ENCODE results near the gene GNB1. TPM values are rescaled to one million over a fixed set of nuclear protein-coding genes. Genes with fewer than 3 reads are reported as not detected.

The GNB1 gene
- total RNA-seq, 2 experiments from 2014 or later = 396 to 403 TPM

- Mint-ChIP-seq H3K9me3 (no peaks in the 10 kb centered on the region), H3K27me3 (no peaks in the 10 kb centered on the region), H3K4me1 (ENCODE audit: low read depth) (no peaks in the 10 kb centered on the region), H3K4me3 (no peak overlapping the region), H3K36me3 (peaks cover 22% of the 10 kb centered on the region), H3K27ac (no peak overlapping the region)
- no peak for DNase-seq
- intact Hi-C loops (cut with micrococcal nuclease) = no loop called here
- ChIA-PET CTCF (no interaction called here), POLR2A (no interaction called here)
Observed at GRCh38 chr1:1763657-1764621, 126.9 kb downstream of the GNB1 start.

GRCh38 chr1:1761504-1762376 lies 129.1 kb downstream of the GNB1 start:
- no peaks in the 10 kb centered on the region for H3K4me1 Mint-ChIP-seq (ENCODE audit: low read depth)
- ChIA-PET CTCF (no interaction called here), POLR2A (no interaction called here)
- no peaks in the 10 kb centered on the region for H3K9me3 Mint-ChIP-seq
- no peak overlapping the region for H3K27ac Mint-ChIP-seq
- no peaks in the 10 kb centered on the region for H3K27me3 Mint-ChIP-seq
- no peak for DNase-seq
- H3K36me3 Mint-ChIP-seq = peaks cover 22% of the 10 kb centered on the region
- no peak overlapping the region for H3K4me3 Mint-ChIP-seq
- intact Hi-C loops (cut with micrococcal nuclease) = no loop called here

GRCh38 chr1:1760715-1761114 lies 130.2 kb downstream of the GNB1 start:
- H3K4me3 Mint-ChIP-seq = no peak overlapping the region
- no peak for DNase-seq
- H3K36me3 Mint-ChIP-seq = peaks cover 25% of the 10 kb centered on the region
- ChIA-PET CTCF (no interaction called here), POLR2A (no interaction called here)
- H3K4me1 Mint-ChIP-seq (ENCODE audit: low read depth) = no peaks in the 10 kb centered on the region
- intact Hi-C loops (cut with micrococcal nuclease) = no loop called here
- no peaks in the 10 kb centered on the region for H3K27me3 Mint-ChIP-seq
- no peaks in the 10 kb centered on the region for H3K9me3 Mint-ChIP-seq
- H3K27ac Mint-ChIP-seq = no peak overlapping the region

GRCh38 chr1:1760345-1760650 lies 130.6 kb downstream of the GNB1 start:
- no peaks in the 10 kb centered on the region for H3K9me3 Mint-ChIP-seq
- CTCF ChIA-PET = no interaction called here
- intact Hi-C loops (cut with micrococcal nuclease) = no loop called here
- H3K27me3 Mint-ChIP-seq = no peaks in the 10 kb centered on the region
- H3K27ac Mint-ChIP-seq = no peak overlapping the region
- DNase-seq = no peak
- POLR2A ChIA-PET = no interaction called here
- H3K4me1 Mint-ChIP-seq (ENCODE audit: low read depth) = no peaks in the 10 kb centered on the region
- peaks cover 26% of the 10 kb centered on the region for H3K36me3 Mint-ChIP-seq
- H3K4me3 Mint-ChIP-seq = no peak overlapping the region

- no peak for DNase-seq
- H3K27me3 Mint-ChIP-seq = no peaks in the 10 kb centered on the region
- ChIA-PET POLR2A (no interaction called here), CTCF (no interaction called here)
- H3K27ac Mint-ChIP-seq = no peak overlapping the region
- intact Hi-C loops (cut with micrococcal nuclease) = no loop called here
- H3K4me3 Mint-ChIP-seq = no peak overlapping the region
- H3K36me3 Mint-ChIP-seq = peaks cover 32% of the 10 kb centered on the region
- H3K9me3 Mint-ChIP-seq = no peaks in the 10 kb centered on the region
- no peaks in the 10 kb centered on the region for H3K4me1 Mint-ChIP-seq (ENCODE audit: low read depth)
Observed at GRCh38 chr1:1759456-1760344, 131.2 kb downstream of the GNB1 start.

GRCh38 chr1:1758692-1759455 lies 132.0 kb downstream of the GNB1 start:
- Mint-ChIP-seq H3K27me3 (no peaks in the 10 kb centered on the region), H3K36me3 (peaks cover 29% of the 10 kb centered on the region), H3K4me3 (no peak overlapping the region), H3K4me1 (ENCODE audit: low read depth) (no peaks in the 10 kb centered on the region), H3K27ac (no peak overlapping the region), H3K9me3 (no peaks in the 10 kb centered on the region)
- no peak for DNase-seq
- intact Hi-C loops (cut with micrococcal nuclease) = no loop called here
- ChIA-PET CTCF (no interaction called here), POLR2A (no interaction called here)

- CTCF ChIA-PET = no interaction called here
- H3K4me1 Mint-ChIP-seq (ENCODE audit: low read depth) = no peaks in the 10 kb centered on the region
- no peak overlapping the region for H3K27ac Mint-ChIP-seq
- DNase-seq = no peak
- no peaks in the 10 kb centered on the region for H3K27me3 Mint-ChIP-seq
- POLR2A ChIA-PET = no interaction called here
- peaks cover 30% of the 10 kb centered on the region for H3K36me3 Mint-ChIP-seq
- intact Hi-C loops (cut with micrococcal nuclease) = no loop called here
- no peak overlapping the region for H3K4me3 Mint-ChIP-seq
- no peaks in the 10 kb centered on the region for H3K9me3 Mint-ChIP-seq
Observed at GRCh38 chr1:1758059-1758621, 132.7 kb downstream of the GNB1 start.

- Mint-ChIP-seq H3K9me3 (no peaks in the 10 kb centered on the region), H3K36me3 (peaks cover 30% of the 10 kb centered on the region), H3K4me1 (ENCODE audit: low read depth) (no peaks in the 10 kb centered on the region), H3K27me3 (no peaks in the 10 kb centered on the region), H3K4me3 (no peak overlapping the region), H3K27ac (no peak overlapping the region)
- ChIA-PET CTCF (no interaction called here), POLR2A (no interaction called here)
- intact Hi-C loops (cut with micrococcal nuclease) = no loop called here
- DNase-seq = no peak
Observed at GRCh38 chr1:1757422-1758058, 133.3 kb downstream of the GNB1 start.

- Mint-ChIP-seq H3K9me3 (no peaks in the 10 kb centered on the region), H3K4me3 (no peak overlapping the region), H3K27me3 (no peaks in the 10 kb centered on the region), H3K4me1 (ENCODE audit: low read depth) (no peaks in the 10 kb centered on the region), H3K27ac (no peak overlapping the region), H3K36me3 (peaks cover 28% of the 10 kb centered on the region)
- DNase-seq = no peak
- intact Hi-C loops (cut with micrococcal nuclease) = no loop called here
- ChIA-PET POLR2A (no interaction called here), CTCF (interaction anchor here (1.4 kb wide), 1 partner anchor 149 kb away, joined by 3 read pairs; no protein-coding TSS in a partner anchor)
Observed at GRCh38 chr1:1756661-1757421, 134.0 kb downstream of the GNB1 start.

- no peaks in the 10 kb centered on the region for H3K9me3 Mint-ChIP-seq
- ChIA-PET POLR2A (no interaction called here), CTCF (interaction anchor here (1.4 kb wide), 1 partner anchor 150 kb away, joined by 3 read pairs; no protein-coding TSS in a partner anchor)
- H3K27me3 Mint-ChIP-seq = no peaks in the 10 kb centered on the region
- peaks cover 21% of the 10 kb centered on the region for H3K36me3 Mint-ChIP-seq
- no peak overlapping the region for H3K4me3 Mint-ChIP-seq
- no peak for DNase-seq
- H3K27ac Mint-ChIP-seq = no peak overlapping the region
- intact Hi-C loops (cut with micrococcal nuclease) = no loop called here
- no peaks in the 10 kb centered on the region for H3K4me1 Mint-ChIP-seq (ENCODE audit: low read depth)
Observed at GRCh38 chr1:1755852-1756251, 135.0 kb downstream of the GNB1 start.

Data from activated CD4-positive, alpha-beta memory T cell treated with anti-CD3 and anti-CD28 coated beads for 36 hours (primary cell).